Pancreas (tissue), 10 donors: ENCODE data around the gene SLC6A16. TPM values are rescaled to one million over a fixed set of nuclear protein-coding genes. Genes with fewer than 3 reads are reported as not detected.

Source experiments
- ATAC-seq, 4 donors: fragments of 200-7000 bp; cut with Tn5 transposase; one replicate each; pipeline versions ENCODE4 v1.8.0 to v1.9.1; 2020; ENCODE audit warnings: mild to moderate bottlenecking in 4 of 4, moderate library complexity in 4 of 4
- DNase-seq, 6 donors: peaks; one replicate each; pipeline ENCODE4 v3.0.0-alpha.2; 2020
- FAIRE-seq: peaks from 2 replicates; lab custom pipeline; 2012; peaks lifted over from hg19 to GRCh38; lab: Jason Lieb, UNC
- H3K27ac ChIP-seq, 4 donors: fragments of 200-600 bp; sonication (generic); 1 replicate in 3 of 4; 2 replicates in 1 of 4; pipeline versions ENCODE4 v1.5.0 to v1.8.0; 2020
- H3K27me3 ChIP-seq, 4 donors: fragments of 200-600 bp; one replicate each; pipeline ENCODE4 v1.8.0; 2021
- H3K36me3 ChIP-seq, 3 donors: fragments of 200-600 bp; sonication (generic) in 1 of 3; one replicate each; pipeline versions ENCODE4 v1.5.0 to v1.8.0; 2020 to 2021
- H3K4me1 ChIP-seq, 3 donors: fragments of 200-600 bp; one replicate each; pipeline ENCODE4 v1.8.0; 2021
- H3K4me3 ChIP-seq, 4 donors: fragments of 200-600 bp; sonication (generic) in 2 of 4; one replicate each; pipeline versions ENCODE4 v1.5.0 to v1.8.0; 2020 to 2021
- H3K9me3 ChIP-seq, 4 donors: fragments of 200-600 bp; one replicate each; pipeline ENCODE4 v1.8.0; 2021
- CTCF ChIP-seq, 4 donors: fragments of 200-600 bp; sonication (generic) in 3 of 4; IDR thresholded peaks; one replicate each; pipeline versions ENCODE4 v1.5.0 to v1.8.0; 2021; ENCODE audit warnings: antibody characterized with exemption in 4 of 4
- WGBS, 2 donors: extraction: QIAGEN DNeasy Blood & Tissue Kit; methylation state at CpG; one replicate each; pipeline ENCODE4 v1.1.7; 2013; 5-methylcytosine and 5-hydroxymethylcytosine counted together
- intact Hi-C, 3 donors: fragments of 100-400 bp; cut with DNase I; formaldehyde crosslinking; loops; one replicate each; pipeline versions ENCODE4 v1.11.1 to v1.14.2; 2022
- polyA plus RNA-seq, 2 donors: library from polyadenylated mRNA; stranded (reverse); fragments of 200-250 nt; gene quantifications; one replicate each; pipeline ENCODE4 v1.2.3, GENCODE V29; 2013
- total RNA-seq, 6 donors: library from RNA; stranded (reverse); fragmentation: NEBNext Ultra II Directional in 4 of 6; extraction: Animal tissue kit (Norgen Biotek cat#: 25700) in 4 of 6; gene quantifications; one replicate each; pipeline versions ENCODE4 v1.2.1 to v1.2.4, GENCODE V29; 2021 to 2023
- donor health status: healthy with polysubstance abuse.
- donor health status: DM: no; HTN: no; CAD: no; lungs with moderate emphysema.
- donor health status: DM: no; HTN: no; CAD: no.
- donor health status: control.
- donor health status: control.
- donor health status: Bipolar disorder and iron deficiency.
- donor health status: DM: yes; HTN: yes; CAD: no.
- donor health status: DM: no; HTN: no; CAD: no.
- donor health status: DM: no; HTN: no; CAD: no.
- donor health status: DM: yes; HTN: yes; CAD: no.

The SLC6A16 gene
- total and polyA plus RNA-seq, 8 donors: 1.5 to 5.9 (median 3.2) TPM

- FAIRE-seq: no peak
- Histone ChIP-seq H3K36me3 (no peaks in the 10 kb centered on the region), H3K4me3 (peak overlapping the region in 2 of 4 donors; percentile 26 to 35), H3K27me3 (no peaks in the 10 kb centered on the region), H3K27ac (peak overlapping the region in 3 of 4 donors; percentile 9 to 90 (median 26)), H3K4me1 (peaks cover 0 to 4% (median 0%) of the 10 kb centered on the region in 3 donors), H3K9me3 (no peaks in the 10 kb centered on the region)
- no peak for TF ChIP-seq CTCF (IDR thresholded peaks at IDR 0.05)
- WGBS, 2 donors: 70 to 73% methylated on average over 26 to 27 of the region's 27 CpGs
- ATAC-seq: no peak
- intact Hi-C loops: no loop called here
- DNase-seq: peak in 3 of 6 donors; percentile 42 to 73 (median 68)
Observed at GRCh38 chr19:49364083-49364737, 39.2 kb upstream of the SLC6A16 start.

- peak within 1 kb of the TSS in 2 of 4 donors; percentile 58 to 77 for H3K4me3 ChIP-seq
Observed at GRCh38 chr19:49363268-49364082, 38.5 kb upstream of the SLC6A16 start, which contains the start of gene DKKL1. Gene DKKL1 (plus strand): TSS chr19:49363877. CDS start chr19:49363999, 122 bp downstream.

GRCh38 chr19:49362929-49363267, 37.9 kb upstream of the SLC6A16 start:
- ATAC-seq: peak in 3 of 4 donors; percentile 3 to 5 (median 3)
- no peak for FAIRE-seq

More at GRCh38 chr19:49363268-49364082, 38.5 kb upstream of the SLC6A16 start, which contains the start of gene DKKL1:
- peaks cover 0 to 4% (median 0%) of the 10 kb centered on the region in 3 donors for H3K4me1 ChIP-seq
- no peaks in the 10 kb centered on the region for H3K27me3 ChIP-seq
- 1 to 2% methylated on average over 46 of the region's 46 CpGs for WGBS, 2 donors
- no peaks in the 10 kb centered on the region for H3K9me3 ChIP-seq
- peak; percentile 99 to 100 (median 100) for DNase-seq
- H3K27ac ChIP-seq: peak within 1 kb of the TSS; percentile 9 to 90 (median 78)
- TF ChIP-seq CTCF (IDR thresholded peaks at IDR 0.05): no peak
- H3K36me3 ChIP-seq: no peaks in the 10 kb centered on the region
- ATAC-seq: peak; percentile 83 to 90 (median 88)
- peak; percentile 97 for FAIRE-seq
- intact Hi-C loops: no loop called here

More at GRCh38 chr19:49362929-49363267, 37.9 kb upstream of the SLC6A16 start:
- WGBS, 2 donors: 0% methylated on average over 14 of the region's 14 CpGs
- Histone ChIP-seq H3K27me3 (no peaks in the 10 kb centered on the region), H3K9me3 (no peaks in the 10 kb centered on the region), H3K4me1 (peaks cover 0 to 4% (median 0%) of the 10 kb centered on the region in 3 donors), H3K27ac (peak overlapping the region in 3 of 4 donors; percentile 68 to 90 (median 87)), H3K4me3 (peak overlapping the region in 2 of 4 donors; percentile 58 to 77), H3K36me3 (no peaks in the 10 kb centered on the region)
- peak in 5 of 6 donors; percentile 39 to 76 (median 66) for DNase-seq
- intact Hi-C loops: no loop called here
- TF ChIP-seq CTCF (IDR thresholded peaks at IDR 0.05): no peak
